Natural killer cell treated with Interleukin-12 subunit alpha and Interleukin-12 subunit beta and Interleukin-15 and Interleukin-18, amount 100 ng/mL, for 72 hours (primary cell): ENCODE measurements around the gene FGD6. TPM values are rescaled to one million over a fixed set of nuclear protein-coding genes. Genes with fewer than 3 reads are reported as not detected.

Source experiments
- ATAC-seq, 2 donors: fragments of 150-1000 bp; cut with Tn5 transposase in 1 of 2; sonication (Bioruptor Pico), chemical (Tn5 transposase) in 1 of 2; 2 replicates each; pipeline ENCODE4 v1.10.0; 2021
- DNase-seq: peaks from one replicate; pipeline ENCODE4 v3.0.0; 2022; ENCODE audit warnings: low spot score
- H3K27ac Mint-ChIP-seq, 2 donors: 1 replicate in 1 of 2; 2 replicates in 1 of 2; pipeline ENCODE4 v1.8.0; 2022; ENCODE audit warnings: mixed read lengths in 2 of 2, mild to moderate bottlenecking in 1 of 2, moderate library complexity in 1 of 2
- H3K27me3 Mint-ChIP-seq, 2 donors: 1 replicate in 1 of 2; 2 replicates in 1 of 2; pipeline ENCODE4 v1.8.0; 2022; ENCODE audit warnings: mixed read lengths in 2 of 2
- H3K36me3 Mint-ChIP-seq: one replicate; pipeline ENCODE4 v1.8.0; 2022; ENCODE audit warnings: mixed read lengths
- H3K4me1 Mint-ChIP-seq, 2 donors: 1 replicate in 1 of 2; 2 replicates in 1 of 2; pipeline ENCODE4 v1.8.0; 2022; ENCODE audit warnings: low read depth in 2 of 2, mixed read lengths in 2 of 2, mild to moderate bottlenecking in 1 of 2
- H3K4me3 Mint-ChIP-seq: one replicate; pipeline ENCODE4 v1.8.0; 2022; ENCODE audit warnings: mixed read lengths
- H3K9me3 Mint-ChIP-seq: 2 replicates; pipeline ENCODE4 v1.8.0; 2022; ENCODE audit warnings: mixed read lengths
- total RNA-seq, 2 donors: library from RNA; stranded (reverse); gene quantifications; one replicate each; pipeline ENCODE4 v1.2.3, GENCODE V29; 2022

FGD6 gene
- total RNA-seq, 2 donors from 2014 or later: 0.62 to 2.0 TPM

GRCh38 chr12:95054206-95054605, 163.1 kb downstream of the FGD6 start:
- no peak for DNase-seq
- Mint-ChIP-seq H3K36me3 (no peaks in the 10 kb centered on the region), H3K27ac (no peak overlapping the region), H3K27me3 (no peaks in the 10 kb centered on the region), H3K4me1 (no peaks in the 10 kb centered on the region), H3K9me3 (no peaks in the 10 kb centered on the region), H3K4me3 (no peak overlapping the region)
- no peak for ATAC-seq

DNA sequence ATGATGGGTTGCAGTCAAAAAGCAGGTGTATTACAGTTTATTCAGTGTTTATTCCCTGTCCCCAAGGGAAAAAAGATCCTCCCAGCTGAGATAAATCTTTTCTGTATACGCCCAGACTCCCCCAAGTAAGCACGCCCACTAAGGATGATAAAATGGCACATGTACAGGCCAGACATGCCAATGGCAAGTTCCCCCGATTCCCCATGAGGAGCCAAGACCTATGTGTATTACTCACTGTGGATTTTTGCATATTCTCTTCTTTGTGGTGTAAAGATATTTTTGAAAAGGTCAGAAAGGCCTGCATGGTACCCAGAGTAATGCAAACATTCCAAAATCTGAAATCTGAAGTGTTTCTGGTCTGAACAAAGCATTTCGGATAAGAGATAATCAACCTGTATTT, 166.0 kb downstream of the FGD6 start:
- ATAC-seq (no peak), DNase-seq (no peak)
- Mint-ChIP-seq H3K27me3 (no peaks in the 10 kb centered on the region), H3K4me1 (no peaks in the 10 kb centered on the region), H3K9me3 (no peaks in the 10 kb centered on the region), H3K36me3 (peaks cover 7% of the 10 kb centered on the region), H3K27ac (no peak overlapping the region), H3K4me3 (no peak overlapping the region)

DNA sequence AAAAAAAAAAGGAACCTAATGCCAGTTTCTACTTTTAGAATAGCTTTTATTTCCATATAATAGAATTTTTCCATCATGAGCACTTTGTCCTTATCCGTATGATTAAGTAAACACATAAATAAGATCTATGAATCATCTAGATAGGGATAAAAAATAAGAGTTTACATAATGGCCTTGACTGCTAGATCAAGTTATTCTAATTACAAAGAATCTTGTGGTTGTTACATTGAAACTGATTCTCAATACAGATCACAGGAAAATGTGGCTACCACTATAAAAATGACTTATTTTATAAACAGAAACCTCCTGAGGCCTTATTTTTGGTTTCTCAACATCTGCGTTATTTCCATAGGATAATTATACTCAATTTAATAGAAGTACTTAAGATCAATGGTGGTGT, 179.4 kb downstream of the FGD6 start:
- no peak overlapping the region for H3K4me3 Mint-ChIP-seq
- no peak for ATAC-seq

GRCh38 chr12:95034750-95035149, 182.5 kb downstream of the FGD6 start:
- Mint-ChIP-seq H3K9me3 (no peaks in the 10 kb centered on the region), H3K4me3 (no peak overlapping the region), H3K27me3 (no peaks in the 10 kb centered on the region), H3K36me3 (peaks cover 4% of the 10 kb centered on the region), H3K4me1 (peaks cover 4 to 10% of the 10 kb centered on the region in 2 donors), H3K27ac (no peak overlapping the region)
- ATAC-seq (no peak), DNase-seq (no peak)

More for the DNA sequence above, 179.4 kb downstream of the FGD6 start:
- no peaks in the 10 kb centered on the region for H3K27me3 Mint-ChIP-seq
- peaks cover 4% of the 10 kb centered on the region for H3K36me3 Mint-ChIP-seq
- H3K27ac Mint-ChIP-seq: no peak overlapping the region
- no peaks in the 10 kb centered on the region for H3K9me3 Mint-ChIP-seq
- H3K4me1 Mint-ChIP-seq: peaks cover 4 to 10% of the 10 kb centered on the region in 2 donors
- no peak for DNase-seq

Other genes with a start within 250 kb of the FGD6 start
- gene NDUFA12, start 213.8 kb downstream of the FGD6 start, total RNA-seq: 100 to 1,000 TPM in 1 of 2 donors, 10 to 100 TPM in 1; 53.3 to 161 TPM
- gene NR2C1, start 143.8 kb downstream of the FGD6 start, total RNA-seq: 10 to 100 TPM; 27.0 to 52.8 TPM
- 10 to 100 TPM; 33.4 to 54.3 TPM for gene VEZT, start 340 bp upstream of the FGD6 start, total RNA-seq